Upper lobe of left lung (tissue), 4 donors: ENCODE results near the gene ZBTB16.

ENCODE experiments used
- POLR2A ChIP-seq, 4 donors: fragments of 450-650 bp; IDR thresholded peaks; one replicate each; pipeline ENCODE4 v1.5.1; 2016 to 2017; ENCODE audit warnings: antibody characterized with exemption in 4 of 4, mild to moderate bottlenecking in 2 of 4
- POLR2AphosphoS5 ChIP-seq, 2 donors: sonication (generic); formaldehyde crosslinking; IDR thresholded peaks; one replicate each; pipeline ENCODE4 v1.5.1; 2017; ENCODE audit warnings: antibody characterized with exemption in 2 of 2
- TF ChIP-seq, protein P1 (sequence below), 6 experiments: fragments of 450-650 bp in 4 of 6; fragments of 200-600 bp in 2 of 6; sonication (generic) in 2 of 6; IDR thresholded peaks; one replicate each; pipeline ENCODE4 v1.5.1; 2016 to 2019; ENCODE audit warnings: antibody characterized with exemption in 6 of 6

DNA sequence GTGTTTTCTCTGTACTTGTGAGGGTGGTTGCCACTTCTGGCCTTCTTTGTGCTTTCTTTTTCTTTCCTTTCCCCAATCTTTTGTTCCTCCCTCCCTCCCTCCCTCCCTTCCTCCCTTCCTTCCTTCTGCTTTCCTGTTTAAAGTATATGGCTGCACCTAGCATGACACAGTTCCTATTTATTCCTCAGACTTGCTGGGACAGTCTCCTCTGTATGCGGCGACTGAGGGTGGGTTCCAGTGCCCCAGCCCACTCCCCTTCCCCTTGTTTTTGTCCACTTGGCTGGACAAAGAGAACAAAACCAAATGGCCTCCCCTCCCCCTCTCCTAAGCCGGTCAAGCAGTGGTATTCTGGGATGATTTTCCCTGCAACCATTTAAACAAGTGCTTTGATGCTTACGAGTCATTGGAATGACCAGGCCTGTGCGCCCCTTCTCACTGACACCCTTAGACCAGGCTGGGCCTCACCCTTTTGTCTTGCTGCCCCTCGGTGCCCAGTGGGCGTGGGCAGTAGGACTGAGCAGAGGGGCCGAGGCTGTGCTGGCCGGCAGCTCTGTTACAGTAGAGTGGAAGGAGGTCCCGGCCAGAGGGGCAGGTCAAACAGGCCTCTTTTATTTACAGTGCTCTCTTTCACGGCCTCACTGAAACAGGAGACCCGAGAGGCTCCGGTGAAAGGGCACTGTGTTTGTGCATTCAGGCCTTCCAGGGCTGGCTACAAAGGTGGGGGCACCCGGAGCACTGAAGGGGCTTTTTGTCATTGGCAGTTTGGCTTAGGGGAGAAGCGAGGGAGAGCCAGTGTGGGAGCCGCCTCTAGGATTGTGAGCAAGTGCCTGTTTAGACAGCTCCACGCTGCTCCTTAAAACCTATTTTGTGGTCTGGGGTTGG lies 32.2 kb downstream of the ZBTB16 start:
- TF ChIP-seq, protein P1, sequence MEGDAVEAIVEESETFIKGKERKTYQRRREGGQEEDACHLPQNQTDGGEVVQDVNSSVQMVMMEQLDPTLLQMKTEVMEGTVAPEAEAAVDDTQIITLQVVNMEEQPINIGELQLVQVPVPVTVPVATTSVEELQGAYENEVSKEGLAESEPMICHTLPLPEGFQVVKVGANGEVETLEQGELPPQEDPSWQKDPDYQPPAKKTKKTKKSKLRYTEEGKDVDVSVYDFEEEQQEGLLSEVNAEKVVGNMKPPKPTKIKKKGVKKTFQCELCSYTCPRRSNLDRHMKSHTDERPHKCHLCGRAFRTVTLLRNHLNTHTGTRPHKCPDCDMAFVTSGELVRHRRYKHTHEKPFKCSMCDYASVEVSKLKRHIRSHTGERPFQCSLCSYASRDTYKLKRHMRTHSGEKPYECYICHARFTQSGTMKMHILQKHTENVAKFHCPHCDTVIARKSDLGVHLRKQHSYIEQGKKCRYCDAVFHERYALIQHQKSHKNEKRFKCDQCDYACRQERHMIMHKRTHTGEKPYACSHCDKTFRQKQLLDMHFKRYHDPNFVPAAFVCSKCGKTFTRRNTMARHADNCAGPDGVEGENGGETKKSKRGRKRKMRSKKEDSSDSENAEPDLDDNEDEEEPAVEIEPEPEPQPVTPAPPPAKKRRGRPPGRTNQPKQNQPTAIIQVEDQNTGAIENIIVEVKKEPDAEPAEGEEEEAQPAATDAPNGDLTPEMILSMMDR (IDR thresholded peaks at IDR 0.05): no peak
- no peak for TF ChIP-seq POLR2A (IDR thresholded peaks at IDR 0.05)
- TF ChIP-seq POLR2AphosphoS5 (IDR thresholded peaks at IDR 0.05): no peak
